HK-2 (cell line): Measurements from ENCODE around the gene DISC1.

ENCODE experiments used
- DNase-seq: peaks from one replicate; pipeline ENCODE4 v3.0.0-alpha.2; 2018; ENCODE audit not compliant: unreplicated experiment

DISC1 gene

DNA sequence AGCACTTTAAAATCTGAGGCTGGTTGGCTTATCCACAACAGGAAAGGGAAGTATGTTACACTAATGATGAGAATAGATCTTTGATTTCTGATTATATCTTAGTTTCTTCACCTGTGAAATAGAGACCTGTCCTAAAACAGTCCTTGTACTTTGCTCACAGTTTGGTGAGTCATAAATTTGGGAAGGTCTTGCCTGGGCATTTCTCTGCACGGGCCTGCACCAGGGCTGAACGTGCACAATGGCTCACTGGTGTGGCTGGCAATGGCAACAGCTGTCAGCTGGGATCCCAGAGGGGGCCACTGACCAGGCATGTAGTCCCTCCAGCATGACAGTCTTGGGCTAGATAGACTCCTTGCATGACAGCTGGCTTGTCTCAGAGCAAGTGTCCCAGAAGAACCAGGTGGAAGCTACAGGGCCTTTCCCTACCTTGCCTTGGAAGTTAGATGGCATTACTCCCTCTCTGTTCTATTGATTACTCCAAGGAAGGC lies 367.4 kb downstream of the DISC1 start:
- DNase-seq = no peak

DNA sequence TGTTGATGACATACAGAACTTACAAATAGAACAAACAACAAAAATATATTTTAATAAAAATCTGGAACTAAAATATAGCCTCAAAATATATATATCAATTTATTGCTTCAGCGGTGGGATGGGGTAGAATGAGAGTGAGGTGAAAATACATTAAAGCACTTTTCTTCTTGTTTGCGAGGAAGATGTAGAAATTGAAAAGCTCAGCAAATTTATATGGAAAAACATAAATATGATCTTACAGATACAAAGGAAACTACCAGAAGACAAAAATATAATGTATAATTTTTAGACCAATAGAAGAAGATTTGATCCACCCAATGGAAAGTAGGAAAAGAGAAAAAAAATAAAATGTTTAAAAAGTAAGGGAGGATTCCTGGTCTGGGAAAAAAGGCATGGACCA lies 372.2 kb downstream of the DISC1 start:
- no peak for DNase-seq

DNA sequence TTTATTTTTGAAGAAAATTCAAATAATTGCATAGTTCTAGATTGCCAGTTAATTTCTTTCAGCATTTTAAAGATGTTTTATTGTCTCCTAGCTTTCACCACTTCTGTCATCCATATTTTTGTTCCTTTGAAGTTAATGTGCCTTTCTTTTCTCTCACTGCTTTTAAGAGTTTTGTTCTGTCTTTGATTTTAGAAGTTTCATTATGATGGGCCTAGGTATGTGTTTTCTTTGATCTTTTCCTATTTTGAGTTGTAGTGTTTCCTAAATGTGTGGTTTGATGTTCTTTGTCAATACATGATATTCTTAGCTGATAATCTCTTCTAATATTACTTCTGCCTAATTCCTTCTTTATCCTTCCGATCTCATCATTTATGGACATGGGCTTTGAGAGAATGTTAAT lies 378.7 kb downstream of the DISC1 start:
- no peak for DNase-seq

DNA sequence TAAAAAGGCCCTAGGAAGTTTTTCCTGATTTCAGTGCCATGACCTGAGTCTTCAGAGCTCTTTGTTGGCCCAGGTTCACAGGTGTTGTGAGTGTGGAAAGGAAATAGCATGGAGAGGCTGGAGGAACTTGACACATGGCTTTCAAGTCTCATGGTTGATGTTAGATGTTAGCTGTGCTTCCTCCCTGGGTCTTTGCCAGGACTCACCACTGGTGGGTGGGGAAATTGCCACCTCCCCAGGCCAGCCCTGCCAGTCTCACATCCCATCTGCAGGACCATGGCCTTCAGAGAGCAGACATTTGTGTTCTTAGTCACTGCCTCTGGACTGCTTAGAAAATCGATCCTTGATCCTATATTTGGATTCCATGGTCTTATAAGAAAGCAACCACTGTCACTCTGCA lies 383.2 kb downstream of the DISC1 start:
- no peak for DNase-seq

DNA sequence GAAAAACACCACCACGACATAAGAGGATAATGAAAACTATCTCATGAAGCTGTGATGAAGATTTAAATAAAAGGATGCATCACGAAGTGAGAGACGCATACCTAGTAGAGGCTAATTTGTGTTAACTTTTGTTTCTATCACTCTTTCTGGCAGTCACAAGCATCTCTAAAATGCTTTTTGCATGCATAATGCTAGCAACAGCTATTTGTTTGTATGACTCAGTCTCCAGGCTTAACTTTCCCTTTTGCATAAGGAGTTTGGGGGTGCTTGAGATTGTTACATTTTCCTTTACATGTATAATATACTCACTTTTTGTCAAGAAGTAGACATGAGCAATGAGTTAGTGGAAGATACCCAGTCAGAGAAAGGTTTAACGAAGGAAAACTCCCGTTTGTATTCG lies 385.4 kb downstream of the DISC1 start:
- DNase-seq = no peak

DNA sequence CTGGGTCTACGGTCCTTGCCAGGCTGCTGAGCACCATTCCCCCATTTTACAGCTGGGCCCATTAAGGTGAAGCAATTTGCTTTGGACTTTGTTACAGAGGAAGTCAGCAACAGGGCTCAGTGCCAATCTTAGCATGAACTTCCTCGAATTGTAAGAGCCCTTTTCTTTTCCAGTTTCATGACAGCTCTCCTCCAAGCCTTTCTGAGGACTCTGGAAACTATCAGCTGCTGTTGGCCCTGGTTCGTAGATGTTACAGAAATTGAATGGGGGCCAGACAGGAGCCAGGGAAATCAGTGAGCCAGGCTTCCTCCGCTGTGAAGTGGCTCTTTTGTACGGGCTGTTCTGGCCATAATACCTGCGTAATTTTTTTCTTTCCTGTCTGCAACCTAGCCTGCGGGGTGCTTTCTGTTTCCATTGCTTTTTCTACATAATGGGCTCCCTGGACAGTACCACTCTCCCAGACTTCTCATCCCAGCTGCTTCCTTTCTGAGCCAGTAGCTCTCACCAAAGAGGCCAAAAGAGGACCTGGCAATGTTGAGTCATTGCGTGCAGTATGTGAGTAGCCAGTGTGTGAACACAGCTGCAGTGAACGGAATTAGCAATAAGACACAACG lies 386.3 kb downstream of the DISC1 start:
- DNase-seq = no peak

DNA sequence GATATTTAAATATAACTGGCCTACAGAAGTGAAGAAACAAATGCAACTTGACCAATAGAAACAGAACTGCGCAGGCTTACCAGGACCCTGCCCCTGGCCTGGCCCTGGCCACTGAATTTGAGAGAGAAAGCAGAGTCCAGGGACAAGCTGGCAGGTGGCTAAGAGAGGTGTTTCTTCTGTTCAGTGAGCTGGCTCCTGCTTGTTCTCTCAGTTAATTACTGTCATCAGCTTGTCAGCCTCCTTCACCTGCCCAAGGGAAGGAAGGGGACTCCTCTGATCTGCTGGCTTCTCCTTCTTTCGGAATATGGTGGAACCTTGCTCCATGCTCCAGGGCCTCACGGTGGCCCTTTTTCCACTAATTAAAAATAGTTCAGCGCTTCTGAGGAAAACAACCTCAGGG lies 388.4 kb downstream of the DISC1 start:
- no peak for DNase-seq

DNA sequence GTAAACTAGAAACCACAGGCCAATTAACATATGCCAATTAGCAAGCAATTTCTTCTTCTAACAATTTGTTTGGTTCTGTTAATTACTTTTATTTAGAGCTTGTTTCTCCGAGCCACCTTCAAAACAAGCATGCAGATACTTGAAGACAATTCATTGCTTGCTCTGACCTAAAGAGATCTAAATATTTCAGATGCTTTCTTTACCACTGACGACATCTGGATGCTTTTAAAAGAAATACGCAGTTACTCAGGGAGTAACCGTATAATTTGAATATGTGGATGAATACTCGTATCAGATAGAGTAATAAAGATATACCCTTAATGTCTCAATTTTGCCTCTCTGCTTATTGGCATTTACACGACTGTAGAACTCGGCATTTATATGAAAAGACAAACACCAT lies 390.0 kb downstream of the DISC1 start:
- no peak for DNase-seq

DNA sequence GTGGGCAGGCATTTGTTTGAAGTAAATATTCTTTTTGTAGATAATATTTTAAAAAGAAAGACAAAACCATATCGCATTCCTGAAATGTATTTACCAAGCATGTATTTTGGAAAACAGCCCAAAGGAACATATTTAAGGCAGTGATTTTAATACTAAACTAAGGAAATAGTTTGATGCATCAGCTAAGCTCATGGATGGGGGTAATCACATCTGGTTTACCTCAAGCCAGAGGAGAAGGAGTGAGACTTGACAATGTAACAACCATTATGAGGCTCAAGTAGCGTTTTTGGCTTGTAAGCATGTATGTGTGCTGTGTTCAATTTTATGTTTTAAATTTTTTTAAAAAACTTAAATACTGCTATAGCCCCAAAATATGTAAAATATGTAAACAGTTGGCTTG lies 390.5 kb downstream of the DISC1 start:
- no peak for DNase-seq

DNA sequence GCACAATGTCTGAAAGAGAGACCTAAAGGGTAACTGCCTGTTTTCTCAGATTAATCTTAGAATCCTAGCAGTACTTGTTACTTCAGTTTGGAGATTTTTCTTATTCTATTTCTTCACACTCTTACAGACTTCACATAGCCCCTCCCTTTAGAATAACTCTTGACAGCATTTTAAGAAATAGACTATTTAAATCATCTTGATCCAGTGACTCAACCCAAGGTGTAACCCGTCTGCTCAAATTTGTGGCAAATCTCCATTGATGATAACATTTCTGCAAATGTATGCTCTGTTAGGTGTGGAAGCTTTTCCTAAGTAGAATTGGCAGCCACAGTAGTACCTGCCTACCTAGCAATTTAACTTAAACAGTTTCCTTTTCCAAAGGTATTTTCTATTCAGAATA lies 391.2 kb downstream of the DISC1 start:
- no peak for DNase-seq

DNA sequence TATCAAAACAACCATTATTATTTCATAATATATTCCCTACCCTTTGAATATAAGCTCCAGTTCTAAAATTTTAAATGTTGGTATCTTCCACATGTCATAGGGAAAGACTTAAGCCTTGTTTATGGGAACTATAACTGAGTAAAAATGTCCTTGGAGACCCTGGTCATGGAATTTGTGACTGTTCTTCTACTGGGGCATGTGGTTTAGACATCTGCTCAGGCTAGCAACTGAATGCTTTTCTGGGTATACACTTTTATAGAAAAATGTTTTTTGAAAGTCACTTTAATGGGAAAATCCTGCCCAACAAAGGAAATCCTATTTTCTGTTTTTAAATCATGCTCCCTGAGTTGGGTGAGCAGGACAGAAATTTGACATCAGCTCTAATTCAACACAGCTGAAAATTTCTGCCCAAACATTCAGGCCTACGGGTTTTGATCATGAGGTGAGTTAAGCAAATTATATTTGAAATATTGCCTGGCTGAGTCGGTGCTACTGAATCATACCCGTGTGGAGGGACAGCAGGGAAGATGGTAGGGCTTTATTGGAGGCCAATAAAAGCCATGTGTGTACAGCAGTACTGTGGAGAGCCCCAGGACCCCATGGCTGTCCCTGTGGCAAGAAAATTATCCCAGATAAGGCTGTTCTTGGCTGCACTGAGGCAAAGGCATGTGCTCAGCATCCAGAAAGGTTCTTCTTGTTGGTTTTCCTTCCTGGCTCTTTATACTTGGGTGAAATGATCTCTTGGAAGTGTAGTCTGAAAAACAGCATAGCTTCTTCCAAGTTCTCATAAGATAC lies 391.8 kb downstream of the DISC1 start:
- DNase-seq = no peak

DNA sequence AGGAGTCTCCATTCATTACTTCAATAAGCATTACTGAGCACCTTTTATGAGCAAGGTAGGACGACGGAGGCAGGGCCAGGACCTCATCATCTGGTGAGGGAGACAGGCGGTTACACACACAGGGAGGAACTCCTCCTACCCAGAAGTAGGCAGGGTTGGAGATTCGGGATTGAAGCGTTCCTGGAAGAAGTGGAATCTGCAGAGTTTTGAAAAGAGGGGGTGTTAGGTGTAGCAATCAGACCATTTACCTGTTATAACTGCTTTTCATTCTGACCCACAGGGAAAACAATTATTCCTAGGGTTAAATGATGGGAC lies 392.4 kb downstream of the DISC1 start:
- no peak for DNase-seq

DNA sequence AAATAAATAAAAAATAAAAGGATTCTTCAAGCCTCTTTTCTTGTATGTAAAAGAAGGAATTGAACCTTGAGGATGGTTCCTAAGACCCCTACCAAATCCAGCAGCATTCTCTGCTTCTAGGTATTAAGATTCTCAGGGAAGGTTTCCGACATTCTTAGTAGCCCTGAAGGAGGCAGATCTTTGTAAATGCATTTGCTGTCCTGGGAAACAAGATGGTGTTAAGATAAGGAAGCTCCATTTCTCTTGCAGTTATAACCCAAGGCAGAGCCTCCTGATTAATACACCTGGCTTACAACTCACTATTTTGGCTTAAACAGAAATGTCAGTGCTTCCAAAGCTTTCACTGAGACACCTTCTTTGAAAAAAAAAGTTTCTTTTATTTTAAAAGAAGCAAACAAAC lies 393.8 kb downstream of the DISC1 start:
- DNase-seq = no peak

DNA sequence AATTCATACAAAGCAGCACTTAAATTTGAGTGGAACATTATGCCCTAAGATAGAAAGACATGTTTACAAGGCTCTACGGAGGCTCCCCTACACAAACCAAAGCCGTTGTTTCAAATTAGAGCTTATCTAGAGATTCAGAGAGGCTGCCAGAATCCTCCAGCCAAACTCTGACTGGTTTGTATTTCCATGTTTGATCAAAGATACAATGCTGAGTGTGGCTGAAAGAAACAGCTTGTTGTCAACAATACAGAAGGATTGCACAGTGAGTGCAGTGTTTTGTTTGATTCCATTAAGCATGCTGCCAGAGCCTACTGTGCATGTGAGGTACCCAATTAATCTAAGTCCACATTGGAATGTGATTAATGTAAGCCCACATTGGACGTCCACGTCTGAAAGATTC lies 402.7 kb downstream of the DISC1 start:
- DNase-seq = no peak

DNA sequence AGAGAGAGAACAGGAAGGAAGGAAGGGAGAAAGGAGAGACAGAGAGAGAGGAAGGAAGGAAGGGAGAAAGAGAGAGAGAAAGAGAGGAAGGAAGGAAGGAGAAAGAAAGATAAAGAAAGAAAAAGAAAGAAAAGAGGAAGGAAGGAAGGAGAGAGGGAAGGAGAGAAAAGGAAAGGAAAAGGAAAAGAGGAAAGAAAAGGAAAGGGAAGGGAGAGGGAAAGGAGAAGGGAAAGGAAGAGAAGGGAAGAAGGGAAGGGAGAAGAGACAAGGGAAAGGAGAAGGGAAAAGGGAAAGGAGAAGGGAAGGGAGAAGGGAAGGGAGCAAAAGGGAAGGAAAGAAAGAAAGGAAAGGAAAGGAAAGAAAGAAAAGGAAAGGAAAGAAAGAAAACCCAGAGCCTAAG lies 404.6 kb downstream of the DISC1 start:
- no peak for DNase-seq

DNA sequence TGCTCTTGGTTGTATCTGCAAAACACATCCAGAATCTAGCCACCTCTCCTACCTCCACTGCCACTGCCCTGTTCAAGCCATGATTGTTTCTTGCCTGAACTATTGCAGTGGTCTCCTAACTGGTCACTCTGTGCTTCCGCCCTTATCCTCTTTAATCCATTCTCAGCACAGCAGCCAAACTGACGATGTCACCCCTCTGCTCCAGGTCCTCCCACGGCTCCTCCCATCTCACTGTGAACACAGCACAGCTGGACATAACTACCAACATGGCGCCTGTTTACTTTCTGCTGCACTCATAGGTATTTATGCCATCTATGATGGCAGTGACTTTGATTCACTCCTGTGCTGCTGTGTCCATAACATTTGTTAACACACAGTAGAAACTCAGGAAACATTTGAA lies 406.7 kb downstream of the DISC1 start:
- DNase-seq = no peak

DNA sequence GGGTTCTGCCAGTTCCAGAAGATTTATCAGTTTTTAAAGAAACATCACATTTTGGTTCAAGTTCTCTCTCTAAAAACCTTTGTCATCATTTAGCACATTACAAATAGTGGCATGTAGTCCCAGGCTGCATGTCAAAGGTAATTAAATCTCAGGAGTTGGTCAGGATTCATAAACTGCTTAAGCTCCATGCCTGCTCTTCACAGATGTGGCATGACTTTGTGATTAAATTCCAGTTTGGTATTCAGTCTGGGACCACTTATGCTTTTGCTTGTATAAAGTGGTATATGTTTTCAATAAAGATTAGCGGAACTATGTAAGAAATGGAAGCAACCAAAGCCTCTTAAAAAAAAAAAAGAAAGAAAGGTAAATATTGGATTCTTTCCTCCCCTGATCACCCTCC lies 408.0 kb downstream of the DISC1 start:
- no peak for DNase-seq

DNA sequence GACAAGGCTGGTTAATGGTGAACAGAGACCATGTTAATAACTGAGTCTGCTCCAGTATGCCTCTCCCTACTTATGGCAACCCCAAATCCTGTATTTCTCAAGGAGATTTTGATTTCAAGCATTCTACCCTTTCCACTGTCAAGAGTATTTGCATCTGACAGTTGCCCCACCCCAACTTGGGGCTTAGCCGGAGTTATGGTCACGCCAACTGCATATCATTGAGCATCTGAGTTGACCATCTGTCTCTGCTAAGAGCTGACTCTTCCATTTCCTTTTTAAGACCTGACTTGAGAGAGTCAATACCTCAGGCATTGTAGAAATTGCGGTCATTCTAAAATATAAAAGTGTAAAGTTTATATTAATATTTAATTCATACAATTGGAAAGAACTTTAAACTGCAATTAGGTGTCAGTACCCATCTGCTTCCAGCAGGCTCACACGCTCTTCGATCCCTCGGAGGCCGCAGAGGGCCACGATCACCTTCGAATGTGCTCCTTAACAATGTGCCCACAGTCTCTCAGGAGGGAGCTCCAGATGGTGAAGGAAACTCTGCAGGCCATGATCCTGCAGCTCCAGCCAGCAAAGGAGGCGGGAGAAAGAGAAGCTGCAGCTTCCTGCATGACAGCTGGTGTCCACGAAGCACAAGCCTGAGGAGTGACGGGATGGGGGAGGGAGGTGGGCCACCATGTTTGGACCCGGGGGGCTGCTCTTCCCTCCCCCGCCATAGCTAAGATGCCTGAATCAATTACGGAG lies 409.8 kb downstream of the DISC1 start:
- DNase-seq = no peak

DNA sequence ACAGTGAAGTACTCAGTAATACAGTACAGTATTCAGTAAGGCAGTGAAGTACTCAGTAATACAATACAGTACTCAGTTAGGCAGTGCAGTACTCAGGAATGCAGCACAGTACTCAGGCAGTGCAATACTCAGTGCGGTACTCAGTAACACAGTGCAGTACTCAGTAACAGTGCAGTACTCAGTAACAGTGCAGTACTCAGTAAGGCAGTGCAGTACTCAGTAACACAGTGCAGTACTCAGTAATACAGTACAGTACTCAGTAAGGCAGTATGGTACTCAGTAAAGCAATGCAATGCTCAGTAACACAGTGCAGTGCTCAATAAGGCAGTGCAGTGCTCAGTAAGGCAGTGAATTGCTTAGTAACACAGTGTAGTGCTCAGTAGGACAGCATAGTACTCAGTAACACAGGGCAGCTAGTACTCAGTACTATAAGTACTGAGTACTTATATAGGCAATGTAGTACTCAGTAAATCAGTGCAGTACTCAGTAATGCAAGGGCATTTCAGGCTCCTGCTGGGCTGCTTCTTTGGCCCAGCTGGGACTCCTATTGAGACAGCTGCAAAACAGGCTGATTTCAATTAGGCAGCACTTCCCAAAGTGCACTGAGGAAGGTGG lies 411.3 kb downstream of the DISC1 start:
- no peak for DNase-seq

DNA sequence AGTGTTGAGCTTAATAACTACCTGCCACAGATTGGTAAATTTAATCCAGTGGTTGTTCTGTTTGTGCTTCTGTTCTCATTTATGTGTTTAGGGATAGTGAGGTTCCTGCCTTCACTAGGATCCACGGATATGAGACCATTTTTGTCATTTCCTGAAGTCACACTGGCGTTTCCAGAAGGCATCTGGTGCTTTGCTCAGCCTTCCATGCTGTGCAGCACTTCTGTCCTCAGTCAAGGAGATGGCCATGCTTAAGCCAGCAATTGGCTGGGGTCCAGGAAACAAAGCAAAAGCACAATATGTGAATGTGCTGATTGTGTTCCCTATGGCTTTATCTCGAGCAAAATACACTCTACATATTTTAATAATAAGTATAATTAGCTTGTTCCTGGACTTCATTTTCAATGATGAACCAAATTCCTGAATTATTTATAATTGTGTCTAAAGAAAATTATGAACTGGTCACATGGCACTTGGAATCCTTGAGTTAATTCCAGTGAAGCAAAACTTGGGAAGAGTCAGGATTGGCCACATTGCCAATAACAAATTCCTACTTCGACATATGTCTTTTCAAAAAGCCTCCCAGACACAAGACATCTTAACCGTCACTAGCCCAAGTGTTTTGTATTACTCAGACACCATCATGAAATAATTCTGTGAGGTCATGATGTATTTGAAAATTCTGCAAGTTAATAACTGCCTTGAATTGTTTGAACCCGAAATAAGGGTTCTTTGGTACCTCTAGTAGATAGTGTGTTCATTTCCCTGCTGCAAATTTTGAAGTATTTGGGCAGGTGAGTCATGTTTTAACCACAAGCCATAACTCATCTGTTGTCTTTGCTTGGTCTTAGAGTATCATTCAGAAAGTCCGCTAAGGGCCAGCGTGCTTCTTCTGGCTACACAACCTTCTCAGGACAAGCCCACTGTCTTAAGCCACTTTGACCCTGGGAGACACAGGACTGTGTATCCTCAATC lies 412.4 kb downstream of the DISC1 start:
- no peak for DNase-seq

DNA sequence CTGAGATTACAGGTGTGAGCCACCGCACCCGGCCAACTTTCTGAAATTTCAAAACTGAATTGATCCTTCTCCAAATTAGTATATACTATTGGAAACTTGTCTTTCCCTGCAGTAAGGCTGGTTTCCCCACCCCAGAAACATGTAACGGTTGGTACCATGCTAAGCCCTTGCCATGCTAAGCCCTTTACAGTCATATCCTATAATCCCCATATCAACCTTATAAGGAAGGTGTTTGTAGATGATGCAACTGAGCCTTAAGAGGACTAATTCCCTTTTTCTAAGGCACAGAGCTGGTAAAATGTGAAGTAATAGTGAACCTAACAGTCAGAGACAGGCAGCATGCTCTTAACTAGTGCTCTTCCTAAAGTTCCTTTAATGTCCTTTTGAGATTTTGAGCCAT lies 413.7 kb downstream of the DISC1 start:
- DNase-seq = no peak

DNA sequence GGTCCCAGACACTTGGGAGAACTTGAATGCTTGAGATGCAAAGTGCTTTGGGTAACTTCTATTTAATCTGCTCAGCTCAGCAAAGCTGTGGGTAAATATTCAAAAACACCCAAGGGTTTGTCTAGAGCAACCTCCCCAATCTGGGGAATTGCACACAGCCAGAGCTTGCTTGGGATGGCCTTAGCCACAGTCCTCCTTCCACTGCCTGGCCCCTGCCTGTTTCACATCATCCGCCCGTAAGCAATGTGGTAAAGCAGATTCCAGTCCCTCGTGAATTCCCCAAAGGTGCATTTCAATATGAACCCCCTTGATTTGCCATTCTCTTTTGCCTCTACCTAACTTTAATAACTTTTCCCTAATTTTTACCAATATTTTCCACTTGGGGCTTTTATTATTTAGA lies 418.1 kb downstream of the DISC1 start:
- DNase-seq = no peak
